Erythroblast (primary cell): Measurements from ENCODE around the gene HDX.
"Not testable (repeated sequence)": the region's sequence is repeated elsewhere in the genome, so short reads cannot be mapped to it uniquely, and the experiment has no call there.

Experiments used
- DNase-seq, 2 experiments: peaks; one replicate each; lab custom pipeline; 2025; lab: John Stamatoyannopoulos, UW
- GATA1 ChIP-seq: IDR thresholded peaks from 2 replicates; pipeline ENCODE4 v1.6.1; 2011; ENCODE audit warnings: low read depth, mild to moderate bottlenecking, control low read depth, low read length, moderate library complexity
- POLR2A ChIP-seq: IDR thresholded peaks from 2 replicates; pipeline ENCODE4 v1.6.1; 2011; ENCODE audit warnings: mild to moderate bottlenecking, low read length

The HDX gene, protein sequence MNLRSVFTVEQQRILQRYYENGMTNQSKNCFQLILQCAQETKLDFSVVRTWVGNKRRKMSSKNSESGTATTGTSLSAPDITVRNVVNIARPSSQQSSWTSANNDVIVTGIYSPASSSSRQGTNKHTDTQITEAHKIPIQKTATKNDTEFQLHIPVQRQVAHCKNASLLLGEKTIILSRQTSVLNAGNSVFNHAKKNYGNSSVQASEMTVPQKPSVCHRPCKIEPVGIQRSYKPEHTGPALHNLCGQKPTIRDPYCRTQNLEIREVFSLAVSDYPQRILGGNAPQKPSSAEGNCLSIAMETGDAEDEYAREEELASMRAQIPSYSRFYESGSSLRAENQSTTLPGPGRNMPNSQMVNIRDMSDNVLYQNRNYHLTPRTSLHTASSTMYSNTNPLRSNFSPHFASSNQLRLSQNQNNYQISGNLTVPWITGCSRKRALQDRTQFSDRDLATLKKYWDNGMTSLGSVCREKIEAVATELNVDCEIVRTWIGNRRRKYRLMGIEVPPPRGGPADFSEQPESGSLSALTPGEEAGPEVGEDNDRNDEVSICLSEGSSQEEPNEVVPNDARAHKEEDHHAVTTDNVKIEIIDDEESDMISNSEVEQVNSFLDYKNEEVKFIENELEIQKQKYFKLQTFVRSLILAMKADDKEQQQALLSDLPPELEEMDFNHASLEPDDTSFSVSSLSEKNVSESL

DNA sequence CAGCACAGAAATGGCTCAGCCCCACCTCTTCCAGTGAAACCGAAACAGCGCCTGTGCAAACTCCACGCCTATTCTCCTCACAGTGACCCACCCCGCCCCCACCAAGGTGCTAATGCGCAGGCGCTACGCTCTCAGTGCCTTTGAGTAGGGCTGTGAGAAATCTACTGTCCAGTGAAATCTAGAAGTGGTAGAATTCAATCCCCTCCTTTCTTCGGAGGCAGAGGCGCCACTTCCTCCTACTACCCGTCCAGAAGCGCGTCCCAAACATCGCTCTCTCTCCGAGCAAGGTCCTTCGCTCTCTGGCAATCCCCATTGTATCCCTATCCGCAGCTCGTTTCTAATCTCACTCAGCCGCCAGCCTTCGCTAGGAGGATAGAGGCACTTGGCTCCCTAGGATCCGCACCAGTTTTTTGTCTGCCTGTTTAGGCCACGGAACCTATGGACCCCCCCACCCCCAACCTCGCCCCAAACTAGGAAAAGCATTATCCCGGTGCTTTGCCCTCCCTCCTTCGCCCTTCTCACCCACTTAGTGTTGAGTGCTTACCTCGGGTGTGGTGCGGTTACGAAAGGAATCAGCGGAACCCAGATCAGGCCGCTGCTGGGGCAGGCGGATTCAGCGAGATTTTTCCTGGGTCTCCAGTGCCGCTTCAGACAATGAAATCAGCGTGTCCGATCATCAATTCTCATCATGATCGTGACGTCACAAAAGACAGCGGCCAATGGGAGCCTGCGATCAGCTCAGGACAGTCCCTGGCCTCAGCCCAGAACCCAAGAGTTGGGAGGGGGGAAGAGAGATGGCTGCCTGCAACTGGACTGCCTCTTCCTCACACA is at the start of gene HDX:
HDX (minus strand) TSS at position 656 of the 831 bp plus-strand sequence. CDS start 27,056 bp downstream, outside the sequence.
- peak; percentile 81 to 83 for DNase-seq
- no peak for TF ChIP-seq GATA1
- no peak for TF ChIP-seq POLR2A

DNA sequence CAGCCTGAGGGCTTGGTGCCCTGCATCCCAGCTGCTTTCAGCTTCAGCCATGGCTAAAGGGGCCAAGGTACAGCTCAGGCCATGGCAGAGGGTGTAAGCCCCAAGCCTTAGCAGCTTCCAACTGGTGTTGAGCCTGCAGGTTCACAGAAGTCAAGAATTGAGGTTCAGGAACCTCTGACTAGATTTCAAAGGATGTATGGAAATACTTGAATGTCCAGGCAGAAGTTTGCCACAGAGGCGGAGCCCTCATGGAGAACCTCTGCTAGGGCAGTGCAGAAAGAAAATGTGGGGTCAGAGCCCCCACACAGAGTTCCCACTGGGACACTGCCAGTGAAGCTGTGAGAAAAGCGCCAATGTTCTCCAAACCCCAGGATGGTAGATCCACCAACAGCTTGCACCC is 39.1 kb upstream of the HDX start:
- not testable (repeated sequence) for DNase-seq

DNA sequence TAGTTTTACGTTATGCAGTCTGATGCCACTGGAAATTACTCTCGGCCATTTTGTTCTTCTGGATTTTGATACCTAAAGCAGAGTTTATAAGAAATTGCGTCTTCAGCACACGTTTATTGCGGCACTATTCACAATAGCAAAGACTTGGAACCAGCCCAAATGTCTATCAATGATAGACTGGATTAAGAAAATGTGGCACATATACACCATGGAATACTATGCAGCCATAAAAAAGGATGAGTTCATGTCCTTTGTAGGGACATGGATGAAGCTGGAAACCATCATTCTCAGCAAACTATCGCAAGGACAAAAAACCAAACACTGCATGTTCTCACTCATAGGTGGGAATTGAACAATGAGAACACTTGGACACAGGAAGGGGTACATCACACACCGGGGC is 35.4 kb upstream of the HDX start:
- DNase-seq, result not testable (repeated sequence)

- no peak for TF ChIP-seq POLR2A
- TF ChIP-seq GATA1, result no peak
These were observed 13.8 kb downstream of the HDX start for GRCh38 chrX:84488426-84488825.

GRCh38 chrX:84487365-84488353 is 14.6 kb downstream of the HDX start:
- TF ChIP-seq GATA1, result no peak
- TF ChIP-seq POLR2A, result no peak
- no peak for DNase-seq

More at GRCh38 chrX:84488426-84488825, 13.8 kb downstream of the HDX start:
- DNase-seq, result no peak

GRCh38 chrX:84479086-84479485 is 23.2 kb downstream of the HDX start:
- no peak for DNase-seq
- TF ChIP-seq POLR2A, result no peak
- TF ChIP-seq GATA1, result no peak

DNA sequence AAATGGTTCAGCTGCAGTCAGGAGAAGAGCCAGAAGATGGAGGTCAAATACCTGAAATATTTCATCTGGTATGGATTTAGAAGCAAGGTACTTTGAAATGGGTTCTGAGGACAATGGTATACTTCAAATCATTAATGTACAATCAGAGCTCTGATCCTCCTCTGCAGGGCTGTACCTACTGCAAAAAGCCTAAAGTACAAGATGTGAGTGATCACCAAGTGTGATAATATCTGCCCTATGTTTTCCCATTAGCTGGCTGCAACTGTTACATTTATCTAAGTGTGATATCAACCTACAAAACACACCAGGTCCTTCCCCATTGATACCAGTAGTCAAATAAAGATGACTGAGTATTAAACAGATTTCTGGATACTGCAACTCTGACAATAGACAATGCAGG is 25.1 kb downstream of the HDX start:
- TF ChIP-seq GATA1 (no peak), POLR2A (no peak)

GRCh38 chrX:84475596-84475995 is 26.7 kb downstream of the HDX start:
- TF ChIP-seq POLR2A, result no peak
- no peak for TF ChIP-seq GATA1
- no peak for DNase-seq

More for the DNA sequence above, 25.1 kb downstream of the HDX start:
- DNase-seq, result no peak

GRCh38 chrX:84475101-84475500 is 27.2 kb downstream of the HDX start:
- no peak for DNase-seq
- TF ChIP-seq POLR2A, result no peak
- TF ChIP-seq GATA1, result no peak

DNA sequence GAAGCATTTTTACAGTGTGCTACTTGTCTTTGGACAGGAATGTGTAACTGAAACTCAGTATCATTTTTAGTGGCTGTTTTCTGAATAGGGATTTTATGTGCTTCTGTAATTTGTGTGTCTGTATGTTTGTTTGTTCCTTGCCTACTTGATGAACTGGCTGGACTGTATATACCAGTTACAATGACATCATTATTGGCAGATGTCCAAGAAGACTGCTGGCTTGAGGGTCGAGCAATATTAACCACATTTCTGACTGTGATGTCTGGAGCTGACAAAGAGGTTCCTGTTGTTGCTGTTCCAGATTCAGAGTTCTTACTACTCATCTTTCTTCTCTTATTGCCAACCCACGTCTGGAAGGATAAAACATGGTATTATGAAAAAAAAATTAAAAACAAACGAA is 33.0 kb downstream of the HDX start:
- TF ChIP-seq GATA1 (no peak), POLR2A (no peak)
- DNase-seq, result peak; percentile 0 to 4

GRCh38 chrX:84467898-84468297 is 34.4 kb downstream of the HDX start:
- no peak for DNase-seq
- no peak for TF ChIP-seq GATA1
- no peak for TF ChIP-seq POLR2A

GRCh38 chrX:84453351-84454246 is 48.7 kb downstream of the HDX start:
- DNase-seq, result no peak
- no peak for TF ChIP-seq POLR2A
- TF ChIP-seq GATA1, result no peak
